H9 (cell line): ENCODE results near the gene NPBWR2. TPM values are rescaled to one million over a fixed set of nuclear protein-coding genes. Genes with fewer than 3 reads are reported as not detected.

Source experiments
- DNase-seq: peaks from one replicate; pipeline ENCODE4 v3.0.0-alpha.2; 2017
- H2AFZ ChIP-seq: one replicate; pipeline ENCODE4 v1.6.1; 2013; ENCODE audit warnings: mild to moderate bottlenecking, low read length, control low read depth, moderate library complexity
- H2AK5ac ChIP-seq: 2 replicates; pipeline ENCODE4 v1.6.1; 2013; ENCODE audit warnings: low read length, control low read depth, mixed read lengths; ENCODE audit not compliant: insufficient read length
- H2BK120ac ChIP-seq: one replicate; pipeline ENCODE4 v1.6.1; 2013; ENCODE audit warnings: low read depth, mild to moderate bottlenecking, low read length, control low read depth, inconsistent platforms; ENCODE audit not compliant: poor library complexity, severe bottlenecking
- H2BK12ac ChIP-seq: 2 replicates; pipeline ENCODE4 v1.6.1; 2013; ENCODE audit warnings: low read length, control low read depth, mixed read lengths, low read depth; ENCODE audit not compliant: insufficient read length
- H2BK15ac ChIP-seq: 2 replicates; pipeline ENCODE4 v1.6.1; 2013; ENCODE audit warnings: low read depth, low read length, control low read depth
- H2BK20ac ChIP-seq: one replicate; pipeline ENCODE4 v1.6.1; 2013; ENCODE audit warnings: low read depth, mild to moderate bottlenecking, low read length, control low read depth, inconsistent platforms; ENCODE audit not compliant: poor library complexity, severe bottlenecking
- H2BK5ac ChIP-seq: 2 replicates; pipeline ENCODE4 v1.6.1; 2013; ENCODE audit warnings: low read length, control low read depth, mixed read lengths; ENCODE audit not compliant: insufficient read length
- H3K14ac ChIP-seq: 2 replicates; pipeline ENCODE4 v1.6.1; 2013; ENCODE audit warnings: low read length, control low read depth; ENCODE audit not compliant: insufficient read depth
- H3K18ac ChIP-seq: 2 replicates; pipeline ENCODE4 v1.6.1; 2013; ENCODE audit warnings: low read depth, mild to moderate bottlenecking, mixed read lengths, low read length, control low read depth; ENCODE audit not compliant: insufficient read length
- H3K23ac ChIP-seq: 2 replicates; pipeline ENCODE4 v1.6.1; 2013; ENCODE audit warnings: low read length, control low read depth, mixed read lengths, low read depth; ENCODE audit not compliant: insufficient read length
- H3K23me2 ChIP-seq: 2 replicates; pipeline ENCODE4 v1.6.1; 2013; ENCODE audit warnings: low read depth, mild to moderate bottlenecking, mixed read lengths, low read length, control low read depth; ENCODE audit not compliant: insufficient read length, poor library complexity, severe bottlenecking
- H3K27ac ChIP-seq: 2 replicates; pipeline ENCODE4 v1.5.1; 2013; ENCODE audit warnings: low read length, control low read depth, mixed read lengths, low read depth; ENCODE audit not compliant: insufficient read length
- H3K27me3 ChIP-seq: 2 replicates; pipeline ENCODE4 v1.6.1; 2013; ENCODE audit warnings: low read length, control low read depth, inconsistent platforms; ENCODE audit not compliant: insufficient read depth
- H3K4ac ChIP-seq: 2 replicates; pipeline ENCODE4 v1.6.1; 2013; ENCODE audit warnings: low read depth, mild to moderate bottlenecking, control low read depth, inconsistent platforms, low read length, moderate library complexity
- H3K4me1 ChIP-seq: 2 replicates; pipeline ENCODE4 v1.6.1; 2013; ENCODE audit warnings: low read length, control low read depth, inconsistent platforms; ENCODE audit not compliant: insufficient read depth
- H3K4me2 ChIP-seq: 2 replicates; pipeline ENCODE4 v1.6.1; 2013; ENCODE audit warnings: low read length, control low read depth, mixed read lengths; ENCODE audit not compliant: insufficient read length, insufficient read depth
- H3K56ac ChIP-seq: 2 replicates; pipeline ENCODE4 v1.6.1; 2013; ENCODE audit warnings: low read depth, mild to moderate bottlenecking, mixed read lengths, low read length, control low read depth; ENCODE audit not compliant: insufficient read length
- H3K79me1 ChIP-seq: 2 replicates; pipeline ENCODE4 v1.6.1; 2013; ENCODE audit warnings: low read depth, mild to moderate bottlenecking, moderate library complexity, low read length, control low read depth, inconsistent platforms; ENCODE audit not compliant: insufficient read depth, poor library complexity, severe bottlenecking
- H3K79me2 ChIP-seq: 2 replicates; pipeline ENCODE4 v1.6.1; 2013; ENCODE audit warnings: low read length, control low read depth, inconsistent platforms; ENCODE audit not compliant: insufficient read depth
- H3K9ac ChIP-seq: 2 replicates; pipeline ENCODE4 v1.6.1; 2013; ENCODE audit warnings: low read length, control low read depth, mixed read lengths; ENCODE audit not compliant: insufficient read length; ENCODE audit errors: extremely low read depth
- H3K9me3 ChIP-seq: one replicate; pipeline ENCODE4 v1.6.1; 2013; ENCODE audit warnings: low read depth, low read length, inconsistent platforms; ENCODE audit not compliant: control insufficient read depth
- H3T11ph ChIP-seq: one replicate; pipeline ENCODE4 v1.6.1; 2013; ENCODE audit warnings: mild to moderate bottlenecking, low read length, control low read depth, inconsistent platforms
- H4K20me1 ChIP-seq: one replicate; pipeline ENCODE4 v1.6.1; 2013; ENCODE audit not compliant: control insufficient read depth, insufficient read length, insufficient read depth
- H4K5ac ChIP-seq: 2 replicates; pipeline ENCODE4 v1.6.1; 2013; ENCODE audit warnings: low read depth, mild to moderate bottlenecking, mixed read lengths, low read length, control low read depth; ENCODE audit not compliant: insufficient read length
- H4K8ac ChIP-seq: replicated peaks from 2 replicates; pipeline ENCODE4 v1.6.1; 2013; ENCODE audit warnings: low read length, control low read depth, mixed read lengths, low read depth; ENCODE audit not compliant: insufficient read length
- H4K91ac ChIP-seq: 2 replicates; pipeline ENCODE4 v1.6.1; 2013; ENCODE audit warnings: low read depth, mild to moderate bottlenecking, moderate library complexity, mixed read lengths, low read length, control low read depth; ENCODE audit not compliant: insufficient read length
- H3K27ac Mint-ChIP-seq, 3 experiments: 2 replicates in 2 of 3; 3 replicates in 1 of 3; pipeline ENCODE4 v1.8.0; 2020 to 2021; ENCODE audit warnings: mixed read lengths in 3 of 3, mild to moderate bottlenecking in 1 of 3, moderate library complexity in 1 of 3
- H3K27me3 Mint-ChIP-seq: 2 replicates; pipeline ENCODE4 v1.8.0; 2021; ENCODE audit warnings: low read depth, mild to moderate bottlenecking, moderate library complexity, mixed read lengths
- H3K36me3 Mint-ChIP-seq, 3 experiments: 2 replicates in 2 of 3; 3 replicates in 1 of 3; pipeline ENCODE4 v1.8.0; 2020 to 2021; ENCODE audit warnings: low read depth in 3 of 3, mixed read lengths in 3 of 3; ENCODE audit not compliant: insufficient read depth in 1 of 3
- H3K4me1 Mint-ChIP-seq, 2 experiments: 2 replicates each; pipeline ENCODE4 v1.8.0; 2020; ENCODE audit warnings: mixed read lengths in 2 of 2
- H3K4me3 Mint-ChIP-seq, 2 experiments: 2 replicates in 1 of 2; 3 replicates in 1 of 2; pipeline ENCODE4 v1.8.0; 2020 to 2021; ENCODE audit warnings: mild to moderate bottlenecking in 2 of 2, mixed read lengths in 2 of 2, moderate library complexity in 1 of 2
- H3K9me3 Mint-ChIP-seq, 2 experiments: 2 replicates in 1 of 2; 3 replicates in 1 of 2; pipeline ENCODE4 v1.8.0; 2020; ENCODE audit warnings: mild to moderate bottlenecking in 2 of 2, mixed read lengths in 2 of 2, moderate library complexity in 1 of 2
- WGBS: extraction: QIAGEN DNeasy Blood & Tissue Kit; methylation state at CpG from one replicate; pipeline ENCODE4 v1.1.7; 2013; ENCODE audit warnings: missing lambda C conversion rate, low lambda C conversion rate, mixed read lengths; ENCODE audit not compliant: insufficient read length; ENCODE audit errors: extremely low coverage; 5-methylcytosine and 5-hydroxymethylcytosine counted together
- total RNA-seq: library from RNA; stranded (reverse); gene quantifications from 2 replicates; pipeline ENCODE4 v1.2.1, GENCODE V29; 2021
- TF ChIP-seq, protein P1 (sequence below): fragments of 200-600 bp; sonication (generic); conservative IDR thresholded peaks from 3 replicates; pipeline ENCODE4 v1.8.0; 2021; ENCODE audit warnings: antibody characterized with exemption, mild to moderate bottlenecking

The NPBWR2 gene
- total RNA-seq, 1 experiment from 2014 or later = not detected

- Histone ChIP-seq H2BK5ac (no peak overlapping the region), H4K20me1 (no peaks in the 10 kb centered on the region), H3K27ac (no peak overlapping the region), H2BK20ac (no peak overlapping the region), H3K23me2 (no peaks in the 10 kb centered on the region), H4K8ac (no peak overlapping the region), H3K79me1 (no peaks in the 10 kb centered on the region), H3K23ac (no peak overlapping the region), H4K5ac (no peak overlapping the region), H3K9me3 (no peaks in the 10 kb centered on the region), H2BK15ac (no peak overlapping the region), H3T11ph (no peak overlapping the region), H4K91ac (no peak overlapping the region), H3K4me2 (no peak overlapping the region), H2AFZ (no peak overlapping the region), H3K27me3 (no peaks in the 10 kb centered on the region), H3K4ac (no peak overlapping the region), H3K4me1 (no peaks in the 10 kb centered on the region; the same call in 1 of the 2 replicates), H2BK12ac (no peak overlapping the region), H3K14ac (no peak overlapping the region), H3K79me2 (no peaks in the 10 kb centered on the region), H3K56ac (no peak overlapping the region), H2AK5ac (no peak overlapping the region), H2BK120ac (no peak overlapping the region), H3K18ac (no peak overlapping the region), H3K9ac (no peak overlapping the region)
- Mint-ChIP-seq H3K9me3 (no peaks in the 10 kb centered on the region), H3K4me1 (peaks cover 35 to 41% of the 10 kb centered on the region in 2 experiments), H3K27ac (no peak overlapping the region), H3K36me3 (peaks cover 0 to 3% (median 0%) of the 10 kb centered on the region in 3 experiments; a peak in 2 of 7 replicates), H3K4me3 (no peak overlapping the region), H3K27me3 (peaks cover 4% of the 10 kb centered on the region)
- TF ChIP-seq, protein P1, sequence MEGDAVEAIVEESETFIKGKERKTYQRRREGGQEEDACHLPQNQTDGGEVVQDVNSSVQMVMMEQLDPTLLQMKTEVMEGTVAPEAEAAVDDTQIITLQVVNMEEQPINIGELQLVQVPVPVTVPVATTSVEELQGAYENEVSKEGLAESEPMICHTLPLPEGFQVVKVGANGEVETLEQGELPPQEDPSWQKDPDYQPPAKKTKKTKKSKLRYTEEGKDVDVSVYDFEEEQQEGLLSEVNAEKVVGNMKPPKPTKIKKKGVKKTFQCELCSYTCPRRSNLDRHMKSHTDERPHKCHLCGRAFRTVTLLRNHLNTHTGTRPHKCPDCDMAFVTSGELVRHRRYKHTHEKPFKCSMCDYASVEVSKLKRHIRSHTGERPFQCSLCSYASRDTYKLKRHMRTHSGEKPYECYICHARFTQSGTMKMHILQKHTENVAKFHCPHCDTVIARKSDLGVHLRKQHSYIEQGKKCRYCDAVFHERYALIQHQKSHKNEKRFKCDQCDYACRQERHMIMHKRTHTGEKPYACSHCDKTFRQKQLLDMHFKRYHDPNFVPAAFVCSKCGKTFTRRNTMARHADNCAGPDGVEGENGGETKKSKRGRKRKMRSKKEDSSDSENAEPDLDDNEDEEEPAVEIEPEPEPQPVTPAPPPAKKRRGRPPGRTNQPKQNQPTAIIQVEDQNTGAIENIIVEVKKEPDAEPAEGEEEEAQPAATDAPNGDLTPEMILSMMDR = no peak
- no CpG with 5 or more reads among the region's 20 CpGs for WGBS
- no peak for DNase-seq
Measured at GRCh38 chr20:64153861-64154589, 46.7 kb upstream of the NPBWR2 start.
